Measurements from ENCODE around the gene KLK13. TPM values are rescaled to one million over a fixed set of nuclear protein-coding genes. Genes with fewer than 3 reads are reported as not detected.

Gene KLK13
- total RNA-seq, 1 experiment from 2014 or later: not detected

- Histone ChIP-seq H3K27me3 (replicated peaks; ENCODE audit: insufficient read depth, low read depth, low read length, poor library complexity) (peaks cover 16% of the 10 kb centered on the region), H3K9me3 (ENCODE audit: low read depth, low read length, poor library complexity, severe bottlenecking) (no peaks in the 10 kb centered on the region), H3K27ac (ENCODE audit: low read depth, low read length, poor library complexity, severe bottlenecking) (no peak overlapping the region), H3K4me3 (ENCODE audit: low read depth, low read length, poor library complexity, severe bottlenecking) (no peak overlapping the region), H3K36me3 (ENCODE audit: insufficient read depth, low read length, poor library complexity, severe bottlenecking) (no peaks in the 10 kb centered on the region), H3K4me1 (ENCODE audit: insufficient read depth, low read length, poor library complexity, severe bottlenecking) (no peaks in the 10 kb centered on the region)
- TF ChIP-seq CTCF (conservative IDR thresholded peaks at IDR 0.05; ENCODE audit: low read depth, low read length) (no peak), EZH2 (IDR thresholded peaks at IDR 0.05; ENCODE audit: borderline replicate concordance, low read depth, low read length, poor library complexity, severe bottlenecking) (no peak)
- CTCF ChIA-PET: no interaction called here
- DNase-seq (ENCODE audit: low spot score): no peak
- intact Hi-C loops (cut with micrococcal nuclease; ENCODE audit: unreplicated experiment): no loop called here
- no TSS peak for BruUV-seq (replicated peaks)
- POLR2A ChIA-PET (ENCODE audit: low non-redundant PET): no interaction called here
These were observed 19.6 kb upstream of the KLK13 start for GRCh38 chr19:51084505-51084904.

- intact Hi-C loops (cut with micrococcal nuclease; ENCODE audit: unreplicated experiment): no loop called here
- BruUV-seq (replicated peaks): no TSS peak
- ChIA-PET POLR2A (ENCODE audit: low non-redundant PET) (no interaction called here), CTCF (no interaction called here)
- no peak for DNase-seq (ENCODE audit: low spot score)
- no peak overlapping the region for H3K4me3 ChIP-seq (ENCODE audit: low read depth, low read length, poor library complexity, severe bottlenecking)
- H3K4me1 ChIP-seq (ENCODE audit: insufficient read depth, low read length, poor library complexity, severe bottlenecking): no peaks in the 10 kb centered on the region
- no peaks in the 10 kb centered on the region for H3K9me3 ChIP-seq (ENCODE audit: low read depth, low read length, poor library complexity, severe bottlenecking)
- peaks cover 16% of the 10 kb centered on the region for H3K27me3 ChIP-seq (replicated peaks; ENCODE audit: insufficient read depth, low read depth, low read length, poor library complexity)
- H3K27ac ChIP-seq (ENCODE audit: low read depth, low read length, poor library complexity, severe bottlenecking): no peak overlapping the region
- no peaks in the 10 kb centered on the region for H3K36me3 ChIP-seq (ENCODE audit: insufficient read depth, low read length, poor library complexity, severe bottlenecking)
- TF ChIP-seq EZH2 (IDR thresholded peaks at IDR 0.05; ENCODE audit: borderline replicate concordance, low read depth, low read length, poor library complexity, severe bottlenecking): no peak
- TF ChIP-seq CTCF (conservative IDR thresholded peaks at IDR 0.05; ENCODE audit: low read depth, low read length): no peak
These were observed 18.9 kb upstream of the KLK13 start for GRCh38 chr19:51083783-51084182.

- ChIA-PET CTCF (no interaction called here), POLR2A (ENCODE audit: low non-redundant PET) (no interaction called here)
- Histone ChIP-seq H3K27ac (ENCODE audit: low read depth, low read length, poor library complexity, severe bottlenecking) (no peak overlapping the region), H3K9me3 (ENCODE audit: low read depth, low read length, poor library complexity, severe bottlenecking) (no peaks in the 10 kb centered on the region), H3K36me3 (ENCODE audit: insufficient read depth, low read length, poor library complexity, severe bottlenecking) (no peaks in the 10 kb centered on the region), H3K4me1 (ENCODE audit: insufficient read depth, low read length, poor library complexity, severe bottlenecking) (no peaks in the 10 kb centered on the region), H3K27me3 (replicated peaks; ENCODE audit: insufficient read depth, low read depth, low read length, poor library complexity) (peaks cover 16% of the 10 kb centered on the region), H3K4me3 (ENCODE audit: low read depth, low read length, poor library complexity, severe bottlenecking) (no peak overlapping the region)
- BruUV-seq (replicated peaks): no TSS peak
- intact Hi-C loops (cut with micrococcal nuclease; ENCODE audit: unreplicated experiment): no loop called here
- no peak for TF ChIP-seq CTCF (conservative IDR thresholded peaks at IDR 0.05; ENCODE audit: low read depth, low read length)
- no peak for TF ChIP-seq EZH2 (IDR thresholded peaks at IDR 0.05; ENCODE audit: borderline replicate concordance, low read depth, low read length, poor library complexity, severe bottlenecking)
- no peak for DNase-seq (ENCODE audit: low spot score)
These were observed 18.3 kb upstream of the KLK13 start for GRCh38 chr19:51083181-51083580.

Data from A673 (cell line).